Activated CD8-positive, alpha-beta T cell treated with anti-CD3 and anti-CD28 coated beads, Interleukin-2, amount 10 ng/mL, durations not matched to agents 7 days and 5 days (primary cell): Measurements from ENCODE around the gene SHKBP1. TPM values are rescaled to one million over a fixed set of nuclear protein-coding genes. Genes with fewer than 3 reads are reported as not detected.

Experiments
- ATAC-seq: fragments of 150-1000 bp; cut with Tn5 transposase; one replicate; pipeline ENCODE4 v1.10.0; 2021; ENCODE audit warnings: moderate library complexity
- CTCF ChIA-PET: fragments of 350-600 bp; sonication (Branson Sonifier 250); formaldehyde crosslinking; loops from one replicate; lab custom pipeline; 2021; ENCODE audit warnings: antibody characterized with exemption; lab: Charles Lee
- POLR2A ChIA-PET: fragments of 350-600 bp; sonication (Branson Sonifier 250); formaldehyde crosslinking; loops from one replicate; lab custom pipeline; 2021; ENCODE audit warnings: antibody characterized with exemption; lab: Charles Lee
- DNase-seq: peaks from one replicate; pipeline ENCODE4 v3.0.0-alpha.2; 2020
- H3K27ac Mint-ChIP-seq: one replicate; pipeline ENCODE4 v1.8.0; 2021; ENCODE audit warnings: mild to moderate bottlenecking, mixed read lengths
- H3K27me3 Mint-ChIP-seq: one replicate; pipeline ENCODE4 v1.8.0; 2021; ENCODE audit warnings: low read depth, mixed read lengths
- H3K36me3 Mint-ChIP-seq: one replicate; pipeline ENCODE4 v1.8.0; 2021; ENCODE audit warnings: low read depth, mixed read lengths
- H3K4me1 Mint-ChIP-seq: one replicate; pipeline ENCODE4 v1.8.0; 2021; ENCODE audit warnings: low read depth, mixed read lengths
- H3K4me3 Mint-ChIP-seq: one replicate; pipeline ENCODE4 v1.8.0; 2021; ENCODE audit warnings: mild to moderate bottlenecking, mixed read lengths
- H3K9me3 Mint-ChIP-seq: one replicate; pipeline ENCODE4 v1.8.0; 2022; ENCODE audit warnings: mixed read lengths; ENCODE audit not compliant: insufficient read depth
- total RNA-seq, 2 experiments: library from RNA; stranded (reverse); gene quantifications; one replicate each; pipeline ENCODE4 v1.2.3, GENCODE V29; 2021

SHKBP1 gene
- total RNA-seq, 2 experiments from 2014 or later: 116 to 124 TPM

- CTCF ChIA-PET: interaction anchor here (1.7 kb wide), 1 partner anchor 28 kb away, joined by 6 read pairs; no protein-coding TSS in a partner anchor
- peak overlapping the region; percentile 36 for H3K4me3 Mint-ChIP-seq
Measured at GRCh38 chr19:40575326-40575725, 1.3 kb upstream of the SHKBP1 start.

GRCh38 chr19:40576151-40576584 is 505 bp upstream of the SHKBP1 start:
- ChIA-PET CTCF (interaction anchor here (1.7 kb wide), 1 partner anchor 27 kb away, joined by 6 read pairs; no protein-coding TSS in a partner anchor), POLR2A (interaction anchor here (0.5 kb wide), 1 partner anchor 394 kb away, joined by 3 read pairs; no protein-coding TSS in a partner anchor)
- Mint-ChIP-seq H3K27me3 (no peaks in the 10 kb centered on the region), H3K9me3 (no peaks in the 10 kb centered on the region), H3K4me3 (peak overlapping the region; percentile 72), H3K27ac (peak overlapping the region; percentile 82), H3K4me1 (peaks cover 24% of the 10 kb centered on the region), H3K36me3 (peaks cover 19% of the 10 kb centered on the region)
- DNase-seq (peak; percentile 42), ATAC-seq (peak; percentile 55)

More at GRCh38 chr19:40575326-40575725, 1.3 kb upstream of the SHKBP1 start:
- POLR2A ChIA-PET: interaction anchor here (0.5 to 0.6 kb wide), 2 partner anchors 50 to 395 kb away, joined by 3 read pairs; no protein-coding TSS in a partner anchor
- no peak overlapping the region for H3K27ac Mint-ChIP-seq
- ATAC-seq (no peak), DNase-seq (no peak)
- H3K9me3 Mint-ChIP-seq: no peaks in the 10 kb centered on the region
- no peaks in the 10 kb centered on the region for H3K27me3 Mint-ChIP-seq
- H3K36me3 Mint-ChIP-seq: peaks cover 12% of the 10 kb centered on the region
- H3K4me1 Mint-ChIP-seq: peaks cover 31% of the 10 kb centered on the region

DNA sequence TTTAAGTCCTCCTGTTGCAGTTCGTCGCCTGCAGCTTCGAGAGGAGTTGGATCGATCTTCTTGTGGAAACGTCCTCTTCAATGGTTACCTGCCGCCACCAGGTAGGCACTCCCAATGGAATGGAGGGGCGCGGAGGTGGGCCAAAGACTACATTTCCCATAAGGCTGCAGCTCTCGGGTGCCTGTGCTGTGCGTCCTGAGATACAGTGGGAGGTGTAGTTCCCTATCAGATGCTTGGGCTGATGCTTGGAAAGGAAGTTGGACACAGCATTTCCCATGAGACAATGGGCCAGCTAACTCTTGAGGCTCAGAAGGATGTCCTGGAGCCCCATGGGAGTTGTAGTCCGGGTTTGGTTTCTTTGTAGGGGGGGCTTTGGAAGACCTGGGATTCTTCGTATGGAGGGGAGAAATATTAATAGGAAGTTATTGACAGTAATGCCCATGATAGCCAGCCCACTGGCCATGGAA is 1.8 kb downstream of the SHKBP1 start:
- no peaks in the 10 kb centered on the region for H3K27me3 Mint-ChIP-seq
- ChIA-PET CTCF (interaction anchor here (1.3 kb wide), 1 partner anchor 8 kb away, joined by 6 read pairs; no protein-coding TSS in a partner anchor), POLR2A (interaction anchor here (0.8 to 1.3 kb wide), 2 partner anchors 11 to 25 kb away, joined by 3 read pairs; no protein-coding TSS in a partner anchor)
- peak overlapping the region; percentile 72 for H3K4me3 Mint-ChIP-seq
- ATAC-seq (no peak), DNase-seq (no peak)
- peaks cover 20% of the 10 kb centered on the region for H3K4me1 Mint-ChIP-seq
- H3K9me3 Mint-ChIP-seq: no peaks in the 10 kb centered on the region
- H3K36me3 Mint-ChIP-seq: peaks cover 31% of the 10 kb centered on the region
- H3K27ac Mint-ChIP-seq: no peak overlapping the region

DNA sequence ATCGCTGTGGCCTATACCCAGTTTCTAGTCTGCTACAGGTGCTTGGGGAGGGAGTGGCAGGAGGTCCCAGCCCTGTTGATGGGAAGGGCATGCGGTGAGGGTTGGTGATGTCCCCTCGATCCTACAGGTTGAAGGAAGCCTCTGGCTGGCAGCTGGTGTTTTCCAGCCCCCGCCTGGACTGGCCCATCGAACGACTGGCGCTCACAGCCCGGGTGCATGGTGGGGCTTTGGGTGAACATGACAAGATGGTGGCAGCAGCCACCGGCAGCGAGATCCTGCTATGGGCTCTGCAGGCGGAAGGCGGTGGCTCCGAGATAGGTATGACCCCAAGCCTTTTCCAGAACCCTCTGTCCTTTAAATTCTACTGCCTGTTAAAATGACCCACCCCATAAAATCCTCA is 3.9 kb downstream of the SHKBP1 start:
- ATAC-seq (no peak), DNase-seq (no peak)
- H3K27me3 Mint-ChIP-seq: no peaks in the 10 kb centered on the region
- POLR2A ChIA-PET: no interaction called here
- no peak overlapping the region for H3K27ac Mint-ChIP-seq
- H3K4me3 Mint-ChIP-seq: no peak overlapping the region
- peaks cover 40% of the 10 kb centered on the region for H3K36me3 Mint-ChIP-seq
- CTCF ChIA-PET: no interaction called here
- H3K4me1 Mint-ChIP-seq: peaks cover 18% of the 10 kb centered on the region
- no peaks in the 10 kb centered on the region for H3K9me3 Mint-ChIP-seq

GRCh38 chr19:40581531-40581930 is 4.9 kb downstream of the SHKBP1 start:
- ChIA-PET POLR2A (no interaction called here), CTCF (interaction anchor here (1.3 kb wide), 1 partner anchor 18 kb away, joined by 4 read pairs; no protein-coding TSS in a partner anchor)
- Mint-ChIP-seq H3K9me3 (no peaks in the 10 kb centered on the region), H3K4me1 (peaks cover 19% of the 10 kb centered on the region), H3K27me3 (no peaks in the 10 kb centered on the region), H3K27ac (no peak overlapping the region), H3K4me3 (no peak overlapping the region), H3K36me3 (peaks cover 47% of the 10 kb centered on the region)
- DNase-seq (no peak), ATAC-seq (no peak)

GRCh38 chr19:40582467-40582866 is 5.8 kb downstream of the SHKBP1 start:
- peaks cover 18% of the 10 kb centered on the region for H3K4me1 Mint-ChIP-seq
- H3K36me3 Mint-ChIP-seq: peaks cover 52% of the 10 kb centered on the region
- ChIA-PET CTCF (interaction anchor here (1.3 kb wide), 1 partner anchor 17 kb away, joined by 4 read pairs; no protein-coding TSS in a partner anchor), POLR2A (no interaction called here)
- DNase-seq: no peak
- H3K9me3 Mint-ChIP-seq: no peaks in the 10 kb centered on the region
- no peak for ATAC-seq
- peak overlapping the region; percentile 13 for H3K27ac Mint-ChIP-seq
- no peaks in the 10 kb centered on the region for H3K27me3 Mint-ChIP-seq
- no peak overlapping the region for H3K4me3 Mint-ChIP-seq

DNA sequence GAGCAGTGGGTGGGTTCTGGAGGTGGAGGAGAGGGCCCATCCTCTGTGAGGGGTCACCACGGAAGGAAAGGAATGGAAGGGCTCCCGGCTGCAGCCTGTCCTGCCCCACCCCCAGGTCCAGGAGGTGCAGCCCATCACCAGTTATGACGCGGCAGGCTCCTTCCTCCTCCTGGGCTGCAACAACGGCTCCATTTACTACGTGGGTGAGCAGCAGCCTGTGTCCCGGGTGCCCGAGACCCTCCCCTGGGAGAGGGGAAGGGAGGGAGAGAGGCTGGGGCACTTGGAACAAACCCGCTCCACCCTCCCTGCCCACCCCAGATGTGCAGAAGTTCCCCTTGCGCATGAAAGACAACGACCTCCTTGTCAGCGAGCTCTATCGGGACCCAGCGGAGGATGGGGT is 6.6 kb downstream of the SHKBP1 start:
- ATAC-seq: no peak
- no peaks in the 10 kb centered on the region for H3K27me3 Mint-ChIP-seq

GRCh38 chr19:40584007-40584406 is 7.3 kb downstream of the SHKBP1 start:
- Mint-ChIP-seq H3K4me3 (no peak overlapping the region), H3K27me3 (no peaks in the 10 kb centered on the region), H3K27ac (no peak overlapping the region), H3K9me3 (no peaks in the 10 kb centered on the region), H3K36me3 (peaks cover 51% of the 10 kb centered on the region), H3K4me1 (peaks cover 6% of the 10 kb centered on the region)
- no peak for ATAC-seq
- no peak for DNase-seq
- ChIA-PET CTCF (no interaction called here), POLR2A (no interaction called here)

More for the DNA sequence above, 6.6 kb downstream of the SHKBP1 start:
- H3K9me3 Mint-ChIP-seq: no peaks in the 10 kb centered on the region
- no peak overlapping the region for H3K4me3 Mint-ChIP-seq
- CTCF ChIA-PET: no interaction called here
- DNase-seq: no peak
- no peak overlapping the region for H3K27ac Mint-ChIP-seq
- H3K4me1 Mint-ChIP-seq: peaks cover 10% of the 10 kb centered on the region
- H3K36me3 Mint-ChIP-seq: peaks cover 53% of the 10 kb centered on the region
- POLR2A ChIA-PET: no interaction called here

DNA sequence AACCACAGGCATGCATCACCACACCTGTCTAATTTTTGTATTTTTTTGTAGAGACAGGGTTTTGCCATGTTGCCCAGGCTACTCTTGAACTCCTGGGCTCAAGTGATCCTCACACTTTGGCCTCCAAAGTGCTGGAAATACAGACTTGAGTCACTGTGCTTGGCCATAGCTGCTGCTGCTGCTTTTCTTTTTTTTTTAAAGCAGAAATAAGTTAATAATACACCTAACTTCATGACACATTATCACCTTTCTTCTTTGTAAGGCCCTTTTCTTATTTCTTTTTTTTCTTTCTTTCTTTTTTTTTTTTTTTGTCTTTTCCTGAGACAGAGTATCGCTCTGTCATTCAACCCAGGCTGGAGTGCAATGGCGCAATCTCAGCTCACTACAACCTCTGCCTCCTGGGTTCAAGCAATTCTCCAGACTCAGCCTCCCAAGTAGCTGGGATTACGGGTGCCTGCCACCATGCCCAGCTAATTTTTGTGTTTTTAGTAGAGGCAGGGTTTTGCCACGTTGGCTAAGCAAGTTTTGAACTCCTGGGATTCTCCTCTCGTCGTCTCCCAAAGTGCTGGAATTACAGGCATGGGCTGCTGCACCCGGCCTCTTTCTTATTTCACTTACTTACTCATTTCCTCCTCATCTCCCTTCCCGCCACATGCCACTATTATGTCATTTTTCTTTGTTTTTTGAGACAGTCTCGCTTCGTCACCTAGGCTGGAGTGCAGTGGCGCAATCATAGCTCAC is 8.7 kb downstream of the SHKBP1 start:
- Mint-ChIP-seq H3K27ac (no peak overlapping the region), H3K4me1 (peaks cover 6% of the 10 kb centered on the region), H3K9me3 (no peaks in the 10 kb centered on the region), H3K4me3 (no peak overlapping the region), H3K27me3 (no peaks in the 10 kb centered on the region), H3K36me3 (peaks cover 48% of the 10 kb centered on the region)
- ATAC-seq (no peak), DNase-seq (no peak)
- ChIA-PET POLR2A (no interaction called here), CTCF (no interaction called here)

DNA sequence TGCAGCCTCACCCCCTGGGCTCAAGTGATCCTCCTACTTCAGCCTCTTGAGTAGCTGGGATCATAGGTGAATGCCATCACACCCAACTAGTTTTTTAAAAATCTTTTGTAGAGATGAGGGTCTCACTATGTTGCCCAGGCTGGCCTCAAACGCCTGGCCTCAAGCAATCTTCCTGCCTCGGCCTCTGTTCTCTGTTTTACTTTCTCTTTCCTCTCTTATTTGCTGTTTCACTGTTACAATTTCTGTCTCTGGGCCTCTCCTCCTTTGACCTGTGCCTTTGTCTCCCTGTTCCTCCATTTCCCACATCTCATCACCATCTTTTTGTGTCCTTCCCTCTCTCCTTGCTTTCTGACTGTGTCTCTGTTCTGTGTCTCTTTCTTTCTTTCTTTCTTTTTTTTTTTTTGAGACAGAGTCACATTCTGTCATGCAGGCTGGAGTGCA is 9.3 kb downstream of the SHKBP1 start:
- Mint-ChIP-seq H3K4me1 (peaks cover 6% of the 10 kb centered on the region), H3K36me3 (peaks cover 42% of the 10 kb centered on the region), H3K4me3 (no peak overlapping the region), H3K9me3 (no peaks in the 10 kb centered on the region), H3K27ac (no peak overlapping the region), H3K27me3 (no peaks in the 10 kb centered on the region)
- ChIA-PET POLR2A (no interaction called here), CTCF (no interaction called here)
- DNase-seq (no peak), ATAC-seq (no peak)

DNA sequence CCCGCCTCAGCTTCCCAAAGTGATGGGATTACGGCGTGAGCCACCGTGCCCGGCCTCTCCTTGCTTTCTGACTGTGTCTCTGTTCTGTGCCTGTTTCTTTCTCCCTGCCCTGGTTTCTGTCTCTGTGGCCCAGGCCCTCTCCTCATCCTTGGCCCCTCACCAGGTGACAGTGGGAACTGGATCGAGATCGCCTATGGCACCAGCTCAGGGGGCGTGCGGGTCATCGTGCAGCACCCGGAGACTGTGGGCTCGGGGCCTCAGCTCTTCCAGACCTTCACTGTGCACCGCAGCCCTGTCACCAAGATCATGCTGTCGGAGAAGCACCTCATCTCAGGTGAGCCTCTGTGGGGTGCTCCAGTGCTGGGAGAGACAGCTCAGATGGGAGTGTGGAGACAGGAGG is 9.9 kb downstream of the SHKBP1 start:
- H3K4me1 Mint-ChIP-seq: peaks cover 6% of the 10 kb centered on the region
- H3K9me3 Mint-ChIP-seq: no peaks in the 10 kb centered on the region
- ChIA-PET POLR2A (no interaction called here), CTCF (no interaction called here)
- peaks cover 39% of the 10 kb centered on the region for H3K36me3 Mint-ChIP-seq
- no peak overlapping the region for H3K4me3 Mint-ChIP-seq
- ATAC-seq (no peak), DNase-seq (no peak)
- H3K27ac Mint-ChIP-seq: no peak overlapping the region
- H3K27me3 Mint-ChIP-seq: no peaks in the 10 kb centered on the region
